Fibroblast of skin of right quadriceps (primary cell): ENCODE data around the gene POU6F2.
A peak's percentile ranks its signal among the peaks of the same experiment; 100 is the strongest.
"Not testable (repeated sequence)": the region's sequence is repeated elsewhere in the genome, so short reads cannot be mapped to it uniquely, and the experiment has no call there.

Experiments used
- DNase-seq: peaks from one replicate; pipeline ENCODE4 v3.0.0-alpha.2; 2013

POU6F2 gene

DNA sequence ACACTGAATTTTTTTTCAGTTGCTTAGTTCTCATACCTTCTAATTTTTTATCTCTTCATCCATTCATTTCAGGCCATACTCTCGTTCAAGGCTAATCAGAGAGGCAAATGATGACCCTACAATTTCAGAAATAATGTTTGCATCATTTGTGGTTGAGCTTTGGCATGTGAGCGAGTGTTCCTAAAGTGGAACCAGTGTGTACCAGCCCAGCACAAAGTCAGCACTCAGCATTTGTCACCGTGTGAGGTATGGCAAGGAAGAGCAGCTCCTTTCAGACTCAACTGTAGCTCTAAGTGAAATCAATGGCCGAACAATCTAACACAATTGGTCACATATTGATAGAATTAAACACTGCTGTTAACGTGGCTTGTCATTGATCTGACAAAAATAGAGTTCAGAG, 154.6 kb downstream of the POU6F2 start:
- DNase-seq, result no peak

- DNase-seq, result peak; percentile 9
Observed at GRCh38 chr7:39133088-39133487, 155.4 kb downstream of the POU6F2 start.

DNA sequence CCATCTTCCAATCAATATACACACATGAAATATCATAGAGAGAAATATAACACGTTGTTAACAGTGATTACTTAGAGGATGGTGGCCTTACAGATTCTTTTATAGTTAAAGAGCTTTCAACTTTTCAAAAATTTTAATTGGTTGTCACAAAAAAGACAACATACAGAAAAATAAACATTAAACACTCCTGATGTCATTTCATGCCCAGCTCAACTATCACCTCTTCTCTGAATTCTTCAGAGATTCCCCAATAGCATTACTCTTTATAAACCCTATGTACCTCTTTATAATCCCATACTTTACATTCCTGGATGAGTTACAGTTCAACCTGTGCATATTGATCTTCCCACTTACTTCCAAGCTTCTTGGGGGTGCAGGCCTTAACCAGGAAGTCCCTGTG, 159.8 kb downstream of the POU6F2 start:
- no peak for DNase-seq

DNA sequence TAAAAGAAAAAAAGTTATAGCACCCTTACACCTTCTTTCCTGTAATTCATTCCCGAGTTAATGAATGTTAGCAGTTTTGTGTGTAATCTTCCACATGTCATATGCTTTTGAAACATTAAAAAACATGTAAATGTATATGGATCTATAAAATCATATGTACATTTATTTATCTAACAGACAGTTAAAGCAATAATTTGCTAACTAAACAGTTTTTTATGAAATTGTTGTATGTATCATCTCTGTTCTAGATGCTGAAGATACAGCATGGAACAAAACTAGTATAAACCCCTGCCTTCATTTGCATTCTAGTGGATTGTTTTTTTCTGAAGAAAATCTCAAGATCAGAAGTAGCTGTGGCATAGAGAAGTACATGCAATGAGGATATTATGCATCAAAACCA, 165.0 kb downstream of the POU6F2 start:
- no peak for DNase-seq

- no peak for DNase-seq
Observed at GRCh38 chr7:39144420-39144819, 166.7 kb downstream of the POU6F2 start.

DNA sequence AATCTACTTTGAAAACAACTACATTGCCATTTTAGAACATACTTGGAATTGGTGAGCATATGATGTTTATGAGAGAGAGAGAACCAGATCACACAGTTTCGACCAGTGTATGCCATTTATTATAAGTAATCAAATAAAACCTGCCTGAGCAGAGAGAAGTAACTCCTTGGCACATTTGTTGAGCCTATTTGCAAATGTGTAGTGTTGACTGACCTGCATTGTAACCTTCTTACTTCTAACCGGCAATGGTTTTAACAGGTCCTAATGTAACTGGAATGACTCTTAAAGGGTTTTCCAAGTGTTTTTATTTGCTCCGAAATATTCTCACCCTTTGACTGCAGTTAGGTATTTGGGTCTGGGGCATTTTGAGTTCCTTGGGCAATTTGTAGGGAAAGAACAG, 167.6 kb downstream of the POU6F2 start:
- DNase-seq, result no peak

DNA sequence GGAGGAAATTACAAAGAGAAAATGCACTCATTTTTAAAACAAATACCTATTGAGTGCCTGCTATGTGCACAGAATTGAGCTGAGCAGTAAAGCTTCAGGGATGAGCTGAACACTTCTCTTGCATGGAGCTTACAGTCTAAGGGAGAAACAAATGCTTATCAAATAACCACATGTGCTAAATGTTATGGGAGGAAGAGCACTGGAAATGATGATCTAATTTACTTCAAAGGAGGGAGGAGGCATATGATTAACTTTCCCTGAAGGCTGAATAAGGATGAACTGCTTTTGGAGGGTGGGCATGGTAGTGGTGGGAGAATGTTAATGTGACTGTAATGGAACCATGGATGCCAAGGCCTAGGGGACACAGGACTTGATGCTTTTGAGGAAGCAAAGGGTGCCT, 168.2 kb downstream of the POU6F2 start:
- DNase-seq, result no peak

DNA sequence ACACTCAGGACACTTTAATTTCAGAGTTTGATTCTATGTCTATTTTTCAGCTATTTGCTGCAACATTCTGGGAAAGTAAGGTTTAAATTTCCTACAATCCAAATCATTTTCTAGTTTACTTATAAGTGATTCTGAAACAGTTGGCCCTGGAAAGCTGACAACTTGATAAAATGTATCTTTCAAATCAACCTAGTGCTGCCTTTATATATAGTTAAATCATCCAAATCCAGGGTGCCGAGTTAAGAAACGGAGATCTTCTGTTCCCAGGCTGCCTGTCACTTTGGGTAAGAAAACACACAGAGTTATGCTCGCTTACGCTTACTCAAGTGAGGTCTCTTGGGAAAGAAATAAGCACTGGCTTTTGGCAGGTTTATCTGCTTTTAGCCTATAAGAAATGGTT, 175.0 kb downstream of the POU6F2 start:
- no peak for DNase-seq

- no peak for DNase-seq
Observed at GRCh38 chr7:39153113-39153512, 175.4 kb downstream of the POU6F2 start.

DNA sequence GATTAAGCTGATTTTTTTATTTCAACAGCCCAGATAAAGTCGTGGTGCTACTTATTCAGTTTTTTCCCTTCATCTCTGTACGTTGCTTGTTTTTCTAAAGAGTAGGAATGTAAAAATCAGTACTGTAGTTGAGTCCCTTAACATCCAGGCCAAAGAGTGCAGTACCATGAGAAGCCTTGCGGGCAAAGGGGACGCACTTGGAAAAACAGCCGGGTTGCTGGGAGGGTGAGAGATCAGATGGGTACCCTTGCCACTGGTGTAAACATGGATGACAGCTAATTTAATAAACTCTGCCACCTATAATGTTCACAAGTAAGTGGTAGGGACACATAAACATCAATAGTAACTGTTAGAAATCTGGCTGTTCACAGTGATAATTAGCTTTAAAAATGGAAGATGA, 175.9 kb downstream of the POU6F2 start:
- no peak for DNase-seq

GRCh38 chr7:39154815-39155214, 177.1 kb downstream of the POU6F2 start:
- DNase-seq, result no peak

DNA sequence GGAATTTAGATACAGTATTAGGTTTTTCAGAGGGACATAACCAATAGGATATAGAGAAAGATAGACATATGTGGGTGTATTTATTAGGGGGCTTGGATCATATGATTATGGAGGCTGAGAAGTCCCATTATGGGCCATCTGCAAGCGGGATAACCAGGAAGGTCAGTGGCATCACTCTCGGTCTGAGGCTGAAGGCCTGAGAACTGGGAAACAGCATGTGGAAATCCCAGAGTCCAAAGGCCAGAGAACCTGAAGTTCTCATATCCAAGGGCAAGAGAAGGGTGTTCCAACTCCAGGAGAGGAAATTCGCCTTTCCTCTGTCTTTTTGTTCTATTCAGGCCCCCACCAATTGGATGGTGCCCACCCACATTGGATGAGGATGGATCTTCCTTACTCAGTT, 180.7 kb downstream of the POU6F2 start:
- no peak for DNase-seq

- DNase-seq, result no peak
Observed at GRCh38 chr7:39161903-39162302, 184.2 kb downstream of the POU6F2 start.

DNA sequence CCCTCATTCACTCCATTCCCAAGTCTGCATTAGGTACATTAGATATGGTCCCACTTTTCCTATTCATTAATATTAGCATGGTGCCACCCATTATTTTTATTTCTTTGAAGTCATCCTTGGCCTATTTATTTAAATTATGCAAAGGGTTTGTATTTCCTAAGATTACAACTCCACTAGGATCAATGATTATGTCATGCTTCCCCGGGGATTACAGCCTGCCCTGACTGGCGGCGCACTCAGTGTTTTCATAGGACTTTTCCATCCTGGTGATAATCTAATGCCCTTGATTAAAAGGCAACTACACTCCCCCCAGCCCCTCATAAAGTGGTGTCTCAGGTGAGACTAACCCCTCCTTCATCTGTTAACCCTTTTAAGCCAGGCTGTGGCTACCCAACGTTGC, 187.2 kb downstream of the POU6F2 start:
- DNase-seq, result no peak

GRCh38 chr7:39168403-39169098, 190.8 kb downstream of the POU6F2 start:
- DNase-seq, result no peak

- DNase-seq, result no peak
Observed at GRCh38 chr7:39172137-39172536, 194.4 kb downstream of the POU6F2 start.

GRCh38 chr7:39181398-39181797, 203.7 kb downstream of the POU6F2 start:
- DNase-seq, result no peak

- DNase-seq, result no peak
Observed at GRCh38 chr7:39183796-39184195, 206.1 kb downstream of the POU6F2 start.

GRCh38 chr7:39184391-39184790, 206.7 kb downstream of the POU6F2 start:
- no peak for DNase-seq

DNA sequence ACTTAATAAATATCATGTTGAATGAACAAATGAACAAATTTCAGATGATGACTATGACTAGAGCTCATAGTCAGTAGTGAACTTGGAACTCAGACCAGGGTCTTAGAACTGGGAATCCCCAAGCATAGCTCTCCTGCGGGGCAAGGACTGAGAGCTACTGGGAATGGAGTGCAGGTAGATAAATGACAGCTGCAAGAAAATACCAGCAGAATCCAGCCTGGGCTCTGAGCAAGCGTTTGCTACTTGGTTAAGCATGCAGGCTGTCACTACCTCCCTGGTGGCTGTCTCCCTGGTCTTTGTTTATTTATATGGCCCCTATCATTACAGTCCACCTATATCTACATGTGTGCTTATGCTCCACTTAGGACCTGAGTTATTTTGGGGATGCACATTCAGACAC, 208.4 kb downstream of the POU6F2 start:
- DNase-seq, result no peak

DNA sequence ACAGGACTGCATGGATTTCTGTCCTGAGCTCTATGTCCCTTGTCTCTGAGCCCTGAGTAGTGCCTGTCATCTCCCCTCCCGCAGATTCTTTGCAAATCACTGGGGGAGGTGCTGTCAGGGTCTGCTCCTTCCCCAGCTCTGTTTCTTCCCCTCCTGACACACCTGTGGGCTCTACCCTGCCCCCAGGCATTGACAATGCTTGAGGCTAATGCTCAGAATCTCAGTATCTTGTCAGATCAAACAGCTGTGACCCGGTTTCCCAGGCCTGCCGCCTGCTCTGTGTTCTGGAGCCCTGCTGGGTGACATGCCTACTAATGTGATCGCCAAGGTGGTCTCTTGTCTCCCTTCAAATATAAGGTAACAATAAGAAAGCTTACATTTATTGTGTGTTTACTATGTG, 209.0 kb downstream of the POU6F2 start:
- DNase-seq, result no peak

- DNase-seq, result no peak
Observed at GRCh38 chr7:39187130-39187529, 209.4 kb downstream of the POU6F2 start.

DNA sequence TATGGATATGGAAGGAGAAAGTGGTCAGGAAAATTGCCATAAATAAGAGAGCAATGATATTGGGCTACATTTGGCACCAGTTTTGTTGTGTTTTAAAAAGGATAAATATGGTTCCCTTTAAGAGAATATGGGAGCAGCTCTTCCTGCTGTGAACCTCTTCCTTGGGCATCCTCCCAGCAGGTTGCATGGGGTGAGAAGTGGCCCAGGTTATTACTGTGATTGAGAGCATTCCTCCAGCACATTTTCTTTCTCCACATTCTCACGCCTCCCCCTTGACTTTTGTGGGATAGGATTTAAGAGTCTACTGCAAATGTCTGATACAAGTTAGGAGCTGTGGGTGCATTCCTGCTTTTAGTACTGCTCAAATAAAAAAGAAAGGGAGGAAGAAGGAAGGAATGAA, 214.8 kb downstream of the POU6F2 start:
- no peak for DNase-seq

GRCh38 chr7:39194388-39194787, 216.7 kb downstream of the POU6F2 start:
- not testable (repeated sequence) for DNase-seq

GRCh38 chr7:39195967-39196366, 218.3 kb downstream of the POU6F2 start:
- DNase-seq, result no peak

GRCh38 chr7:39197831-39198230, 220.1 kb downstream of the POU6F2 start:
- DNase-seq, result peak; percentile 22
